Measurements from ENCODE around the gene RABGEF1.
"Not testable (repeated sequence)": the region's sequence is repeated elsewhere in the genome, so short reads cannot be mapped to it uniquely, and the experiment has no call there.

Gene RABGEF1

DNA sequence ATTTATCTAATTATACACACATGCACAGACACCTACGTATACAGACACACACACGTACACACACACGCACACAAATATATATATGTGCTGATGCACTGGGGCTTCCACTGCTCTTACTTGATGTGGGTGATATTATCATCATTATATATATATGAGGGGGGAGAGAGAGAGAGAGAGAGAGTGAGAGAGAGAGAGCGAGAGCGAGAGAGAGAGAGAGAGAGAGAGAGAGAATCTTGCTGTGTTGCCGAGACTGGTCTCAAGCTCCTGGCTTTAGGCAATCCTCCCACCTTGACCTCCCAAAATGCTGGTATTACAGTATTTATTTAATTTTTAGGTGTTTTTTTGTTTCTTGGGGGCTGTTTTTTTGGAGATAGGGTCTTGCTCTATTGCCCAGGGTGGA is 3.6 kb upstream of the RABGEF1 start:
- DNase-seq = no peak

DNA sequence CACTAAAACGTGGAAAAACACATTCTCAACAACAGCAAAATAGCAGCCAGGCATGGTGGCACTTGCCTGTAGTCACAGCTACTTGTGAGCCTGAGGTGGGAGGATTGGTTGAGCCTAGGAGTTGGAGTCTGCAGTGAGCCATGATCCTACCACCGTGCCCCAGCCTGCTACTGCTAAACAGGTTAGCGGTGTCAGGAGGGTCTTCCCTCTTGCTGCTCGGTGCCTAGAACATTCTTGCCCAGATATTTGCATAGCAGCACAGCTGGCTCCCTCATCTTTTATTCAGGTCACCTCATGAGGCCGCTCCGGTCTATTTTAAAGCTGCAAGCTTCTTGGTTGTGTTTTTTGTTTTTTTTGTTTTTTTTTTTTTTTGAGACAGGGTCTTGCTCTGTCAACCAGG is 2.9 kb upstream of the RABGEF1 start:
- DNase-seq = no peak

DNA sequence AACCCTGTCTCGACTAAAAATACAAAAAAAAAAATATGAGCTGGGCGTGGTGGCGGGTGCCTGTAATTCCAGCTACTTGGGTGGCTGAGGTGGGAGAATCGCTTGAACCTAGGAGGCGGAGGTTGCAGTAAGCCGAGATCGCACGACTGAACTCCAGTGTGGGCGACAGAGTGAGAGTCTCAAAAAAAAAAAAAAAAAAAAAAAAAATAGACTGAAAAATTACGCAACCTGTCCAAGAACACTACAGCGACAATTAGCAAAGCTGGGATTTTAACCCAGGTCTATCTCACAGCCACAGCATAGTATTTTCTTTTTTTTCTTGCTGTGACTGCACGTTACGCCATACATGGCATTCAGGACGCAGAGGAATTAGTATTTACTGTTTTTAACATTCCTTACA is 1.1 kb upstream of the RABGEF1 start:
- no peak for DNase-seq

DNA sequence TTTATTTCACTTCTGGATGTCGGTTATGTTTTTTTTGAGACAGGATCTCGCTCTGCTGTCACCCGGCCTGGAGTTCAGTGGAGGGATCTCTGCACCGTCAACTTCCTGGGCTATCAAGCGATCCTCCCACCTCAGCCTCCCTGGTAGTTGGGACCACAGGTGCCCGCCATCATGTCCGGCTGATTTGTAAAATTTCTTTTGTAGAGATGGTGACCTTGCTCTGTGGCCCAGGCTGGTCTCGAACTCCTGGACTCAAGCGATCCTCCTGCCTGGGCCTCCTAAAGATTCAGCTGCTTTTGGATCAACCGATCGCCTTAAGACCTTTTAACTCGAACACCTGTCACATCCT is 606 bp upstream of the RABGEF1 start:
- no peak for DNase-seq

DNA sequence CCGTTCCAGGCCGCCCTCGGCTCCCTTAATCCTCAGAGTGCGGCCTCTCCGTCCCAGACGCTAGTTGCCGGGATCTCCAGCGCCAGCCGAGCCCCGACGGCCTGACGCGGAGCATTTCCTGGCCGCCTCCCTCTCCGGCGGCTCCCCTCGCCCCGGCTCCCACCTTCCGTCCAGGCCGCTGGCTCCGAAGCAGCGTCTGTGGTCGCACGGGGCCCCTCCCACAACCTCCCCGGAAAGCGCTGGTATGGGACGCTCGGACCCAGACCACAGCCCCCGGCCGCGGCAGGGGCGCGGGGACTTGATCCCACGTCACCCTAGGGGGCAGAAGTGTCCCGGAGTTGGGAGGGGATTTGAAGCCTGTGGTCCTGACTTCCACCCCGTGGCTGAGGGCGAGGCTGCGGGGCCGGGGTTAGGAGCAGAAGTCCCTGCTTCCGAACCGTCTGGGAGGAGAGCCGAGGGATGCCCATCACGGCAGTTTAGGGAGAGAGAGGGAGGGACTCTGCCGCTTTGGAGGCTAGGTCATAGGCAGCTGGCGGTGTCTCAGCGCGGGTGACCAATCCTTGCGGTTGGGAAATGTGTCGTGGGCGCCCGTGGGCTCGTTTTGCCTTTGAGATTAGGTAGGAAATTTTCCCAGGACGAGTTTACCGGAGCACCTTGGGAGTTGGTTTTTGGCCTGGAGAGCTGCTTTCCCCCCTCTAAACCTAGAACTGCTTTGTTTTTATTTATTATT is 612 bp downstream of the RABGEF1 start:
- DNase-seq = not testable (repeated sequence)

DNA sequence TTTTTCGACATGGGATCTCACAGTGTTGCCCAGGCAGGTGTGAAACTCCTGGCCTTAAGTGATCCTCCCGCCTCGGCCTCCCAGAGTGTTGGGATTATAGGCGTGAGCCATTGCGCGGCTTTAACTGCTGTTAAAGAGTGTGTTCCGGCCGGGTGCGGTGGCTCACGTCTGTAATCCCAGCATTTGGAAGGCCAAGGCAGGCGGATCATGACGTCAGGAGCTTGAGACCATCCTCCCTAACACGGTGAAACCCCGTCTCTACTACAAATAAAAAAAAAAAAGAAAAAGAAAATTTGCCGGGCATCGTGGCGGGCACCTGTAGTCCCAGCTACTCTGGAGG is 1.1 kb downstream of the RABGEF1 start:
- DNase-seq = no peak

DNA sequence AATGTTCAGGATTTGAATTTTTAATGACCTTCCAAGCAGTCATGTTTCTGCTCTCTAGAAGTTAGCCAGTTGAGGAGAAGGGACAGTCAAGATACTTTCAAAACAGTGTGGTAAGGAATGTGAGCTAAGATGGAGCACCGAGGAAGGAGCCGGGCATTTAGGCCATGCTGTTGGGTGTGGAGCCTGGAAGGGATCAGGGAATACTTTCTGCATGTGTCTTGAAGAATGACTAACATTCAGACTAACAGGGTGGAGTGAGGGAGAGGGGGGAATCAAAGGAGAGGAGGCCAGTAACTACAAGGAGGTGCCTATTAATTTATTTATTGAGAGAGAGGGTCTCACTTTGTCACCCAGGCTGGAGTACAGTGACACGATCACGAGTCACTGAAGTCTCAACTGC is 1.8 kb downstream of the RABGEF1 start:
- not testable (repeated sequence) for DNase-seq

DNA sequence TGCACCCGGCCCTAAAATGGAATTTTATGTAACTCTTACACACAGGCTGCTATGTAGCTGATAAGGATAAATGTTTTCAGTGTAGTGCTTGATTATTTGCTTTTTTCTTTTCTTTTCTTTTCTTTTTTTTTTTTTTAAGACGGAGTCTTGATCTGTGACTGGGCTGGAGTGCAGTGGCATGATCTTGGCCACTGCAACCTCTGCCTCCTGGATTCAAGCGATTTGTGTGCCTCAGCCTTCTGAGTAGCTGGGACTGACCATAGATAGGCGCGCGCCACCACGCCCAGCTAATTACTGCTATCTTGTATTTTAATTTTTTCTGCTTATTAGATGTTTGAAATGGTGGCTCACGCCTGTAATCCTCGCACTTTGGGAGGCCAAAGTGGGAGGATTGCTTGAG is 3.4 kb downstream of the RABGEF1 start:
- DNase-seq = no peak

DNA sequence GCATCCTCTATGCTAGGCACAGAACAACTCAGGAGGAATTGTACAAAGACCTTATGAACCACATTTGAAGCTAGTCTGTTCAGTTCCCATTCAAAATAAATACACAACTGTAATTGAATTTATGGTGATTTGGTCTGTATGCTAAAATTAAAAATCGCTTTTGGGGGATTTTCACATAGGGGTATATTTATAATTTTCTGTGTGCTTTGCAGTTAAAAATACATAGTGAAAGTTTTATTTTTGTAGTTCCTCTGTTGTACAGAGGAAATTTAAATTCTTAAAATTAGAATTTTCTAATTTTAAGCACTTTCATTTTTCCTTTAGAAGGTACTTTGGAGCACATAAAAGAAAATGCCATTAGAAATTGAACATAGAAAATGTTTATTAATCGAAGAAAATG is 6.9 kb downstream of the RABGEF1 start:
- no peak for DNase-seq

DNA sequence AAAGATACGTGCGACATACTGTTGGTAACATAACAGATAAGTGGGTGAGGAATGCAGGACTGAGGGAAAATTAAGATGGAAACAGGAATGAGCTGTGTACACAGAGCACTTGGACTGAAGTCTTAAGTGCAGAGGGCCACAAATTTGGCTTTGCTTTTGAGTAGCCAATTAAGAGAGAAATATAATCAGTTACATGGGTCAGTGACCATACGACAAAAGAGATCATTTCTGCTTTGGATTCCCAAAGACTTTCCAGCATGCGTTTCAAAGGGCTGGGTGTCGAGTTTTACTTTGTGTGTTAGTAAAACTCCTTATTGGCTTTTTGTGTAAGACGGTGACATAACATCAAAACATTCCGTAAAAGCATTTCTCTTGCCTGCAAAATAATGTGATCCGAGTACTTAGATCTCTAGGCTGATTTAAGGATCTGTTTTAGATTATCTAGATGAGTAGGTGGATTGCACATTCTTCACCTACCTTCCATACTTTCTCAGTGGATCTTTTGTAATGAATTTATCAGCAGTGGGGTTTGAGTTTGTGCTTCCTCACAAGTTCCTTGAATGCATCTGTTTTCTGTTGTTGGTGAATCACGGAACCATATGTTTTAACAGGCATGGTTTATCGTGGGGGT is 7.5 kb downstream of the RABGEF1 start:
- DNase-seq = no peak

DNA sequence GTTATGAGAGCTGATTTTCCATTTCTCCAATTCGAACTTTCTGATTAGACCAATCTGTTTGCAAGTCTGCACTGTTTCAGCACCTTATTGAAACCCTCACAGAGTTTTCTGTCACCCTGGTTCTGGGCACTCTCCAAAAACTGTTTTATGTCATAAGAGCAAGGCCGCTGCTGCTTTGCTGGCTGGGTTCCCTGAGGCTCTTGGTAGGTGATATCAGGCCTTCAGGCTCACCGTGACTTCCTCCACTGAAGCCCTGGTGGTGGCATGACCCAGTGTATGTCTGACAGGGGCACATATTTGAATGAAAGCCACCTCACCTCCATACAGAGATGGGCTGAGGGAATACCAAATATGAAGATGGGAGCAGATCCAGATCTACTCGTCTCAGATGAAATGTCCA is 8.3 kb downstream of the RABGEF1 start:
- no peak for DNase-seq

DNA sequence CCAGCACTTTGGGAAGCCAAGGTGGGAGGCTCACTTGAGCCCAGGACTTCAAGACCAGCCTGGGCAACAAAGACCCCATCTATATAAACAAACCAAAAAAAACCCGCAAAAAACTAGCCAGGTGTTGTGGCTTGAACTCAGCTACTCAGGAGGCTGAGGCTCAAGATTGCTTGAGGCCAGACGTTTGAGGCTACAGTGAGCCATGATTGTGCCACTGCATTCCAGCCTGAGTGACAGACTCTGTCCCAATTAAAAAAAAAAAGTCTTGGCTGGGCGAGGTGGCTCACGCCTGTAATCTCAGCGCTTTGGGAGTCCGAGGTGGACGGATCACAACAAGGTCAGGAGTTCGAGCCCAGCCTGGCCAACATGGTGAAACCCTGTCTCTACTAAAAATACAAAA is 11.4 kb downstream of the RABGEF1 start:
- no peak for DNase-seq

DNA sequence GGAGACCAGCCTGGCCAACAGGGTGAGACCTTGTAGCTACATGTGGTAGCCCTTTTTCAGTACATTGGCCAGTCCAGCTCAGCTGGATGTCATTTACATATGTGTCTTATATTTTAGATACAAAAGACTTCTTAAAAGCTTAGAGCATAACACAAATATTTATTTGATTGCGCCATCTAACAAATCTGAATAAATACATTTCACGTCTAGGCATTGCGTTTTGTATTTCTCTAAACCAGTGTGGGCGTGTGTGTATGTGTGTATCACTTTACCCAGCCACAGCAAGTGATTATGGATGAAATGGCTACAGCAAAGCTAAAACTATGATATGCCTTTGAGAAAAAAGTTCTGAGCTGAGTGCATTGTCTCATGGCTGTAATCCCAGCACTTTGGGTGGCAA is 14.0 kb downstream of the RABGEF1 start:
- DNase-seq = no peak

DNA sequence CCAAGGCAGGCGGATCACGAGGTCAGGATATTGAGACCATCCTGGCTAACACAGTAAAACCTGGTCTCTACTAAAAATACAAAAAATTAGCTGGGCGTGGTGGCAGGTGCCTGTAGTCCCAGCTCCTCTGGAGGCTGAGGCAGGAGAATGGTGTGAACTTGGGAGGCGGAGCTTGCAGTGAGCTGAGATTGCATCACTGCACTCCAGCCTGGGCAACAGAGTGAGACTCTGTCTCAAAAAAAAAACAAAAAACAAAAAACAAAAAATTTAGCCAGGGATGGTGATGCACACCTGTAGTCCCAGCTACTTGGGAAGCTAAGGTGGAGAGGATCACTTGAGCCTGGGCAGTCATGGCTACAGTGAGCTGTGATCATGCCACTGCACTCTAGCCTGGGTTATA is 14.5 kb downstream of the RABGEF1 start:
- not testable (repeated sequence) for DNase-seq

DNA sequence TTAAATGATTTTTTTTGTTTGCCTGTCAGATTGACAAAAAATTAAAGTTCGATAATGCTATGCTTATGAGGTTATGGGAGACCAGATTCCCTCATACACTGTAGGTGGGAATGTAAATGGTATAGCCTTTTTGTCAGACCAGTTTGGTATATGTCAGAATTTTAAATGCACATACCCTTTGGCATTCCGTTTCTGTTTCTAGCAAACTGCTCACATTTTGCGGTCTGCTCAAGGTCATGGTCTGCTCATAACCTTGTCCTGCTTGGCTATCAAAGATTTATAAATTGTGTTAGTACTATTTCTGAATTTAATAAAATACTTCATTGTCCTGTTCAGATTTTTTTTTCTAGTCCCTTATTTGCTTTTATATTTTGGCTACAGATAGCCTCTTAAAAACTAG is 15.7 kb downstream of the RABGEF1 start:
- DNase-seq = not testable (repeated sequence)

DNA sequence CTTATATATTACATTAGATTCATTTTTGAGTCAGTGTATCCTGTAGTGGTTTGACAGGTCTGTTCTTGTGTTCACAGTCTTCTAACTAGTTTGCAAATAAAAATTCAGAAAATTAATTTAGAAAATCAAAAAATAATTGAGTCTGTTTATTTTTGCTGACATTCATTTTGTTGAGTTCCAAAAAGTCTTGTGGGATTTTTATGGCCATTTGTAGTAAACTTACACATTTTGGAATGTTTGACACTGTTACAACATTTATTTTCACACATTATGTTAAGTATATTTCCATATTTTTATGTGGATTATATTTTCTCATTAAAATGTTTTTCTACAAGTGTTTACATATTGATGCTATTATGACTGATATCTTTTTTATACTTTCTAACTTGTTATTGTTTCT is 16.4 kb downstream of the RABGEF1 start:
- DNase-seq = no peak

DNA sequence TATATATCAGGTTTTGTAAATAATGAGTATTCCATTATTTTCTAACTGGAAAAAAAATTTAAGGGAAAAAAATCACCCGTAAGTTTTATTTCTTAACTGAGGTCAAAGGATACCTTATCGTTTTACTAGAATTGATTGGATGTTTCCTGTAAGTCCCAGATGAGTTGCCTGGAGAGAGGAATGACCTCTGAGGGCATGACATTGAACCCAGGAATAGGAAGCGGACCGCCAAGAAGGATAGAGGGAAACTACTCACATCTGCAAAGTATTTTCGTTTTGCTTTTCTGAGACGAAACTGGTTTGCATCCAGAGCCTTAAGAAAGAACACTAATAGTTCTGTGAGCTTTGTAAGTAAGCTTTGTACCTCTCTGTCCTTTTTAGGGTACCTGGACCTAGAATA is 17.4 kb downstream of the RABGEF1 start:
- DNase-seq = no peak

DNA sequence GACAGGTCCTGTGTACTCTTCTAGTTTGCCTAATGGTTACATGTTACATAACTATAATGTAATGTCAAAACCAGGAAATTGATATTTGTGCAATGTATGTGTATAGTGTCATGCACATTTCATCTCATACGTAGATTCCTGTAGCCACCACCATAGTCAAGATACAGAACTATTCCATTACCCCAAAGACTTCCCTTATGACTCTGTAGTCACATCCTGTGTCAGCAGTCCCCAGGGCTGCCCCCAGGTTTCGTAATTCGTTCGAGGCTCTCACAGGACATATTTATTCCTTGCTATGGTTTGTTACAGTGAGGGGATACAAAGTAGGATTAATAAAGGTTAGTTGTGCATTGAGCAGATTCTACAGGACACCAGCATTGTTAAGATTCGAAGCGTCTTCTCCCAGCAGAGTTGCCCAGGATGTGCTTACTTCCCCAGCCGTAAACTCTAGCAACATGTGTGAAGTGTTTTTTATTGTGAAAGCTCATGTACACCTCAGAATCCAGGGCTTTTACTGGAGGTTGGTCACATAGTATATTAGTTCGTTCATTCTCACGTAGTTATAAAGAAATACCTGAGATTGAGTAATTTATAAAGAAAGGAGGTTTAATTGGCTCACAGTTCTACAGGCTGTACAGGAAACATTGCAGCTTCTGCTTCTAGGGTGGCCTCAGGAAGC is 18.6 kb downstream of the RABGEF1 start:
- no peak for DNase-seq

DNA sequence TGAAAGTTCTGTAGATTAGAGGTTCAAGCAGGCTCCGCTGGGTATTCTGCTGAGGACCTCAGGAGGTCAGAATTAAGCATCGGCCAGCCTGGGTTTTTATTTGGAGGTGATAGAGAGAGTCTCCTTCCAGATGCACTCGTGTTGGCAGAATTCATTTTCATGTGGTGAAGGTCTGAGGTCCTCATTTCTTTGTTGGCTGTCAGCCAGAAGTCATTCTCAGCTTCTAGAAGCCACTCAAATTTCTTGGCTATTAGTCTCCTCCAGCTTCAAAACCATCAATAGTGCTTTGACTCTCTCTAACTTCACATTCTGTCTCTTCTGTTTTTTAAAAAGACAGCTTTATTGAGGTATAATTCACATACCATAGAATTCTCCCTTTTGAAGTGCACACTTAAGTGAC is 22.6 kb downstream of the RABGEF1 start:
- not testable (repeated sequence) for DNase-seq

DNA sequence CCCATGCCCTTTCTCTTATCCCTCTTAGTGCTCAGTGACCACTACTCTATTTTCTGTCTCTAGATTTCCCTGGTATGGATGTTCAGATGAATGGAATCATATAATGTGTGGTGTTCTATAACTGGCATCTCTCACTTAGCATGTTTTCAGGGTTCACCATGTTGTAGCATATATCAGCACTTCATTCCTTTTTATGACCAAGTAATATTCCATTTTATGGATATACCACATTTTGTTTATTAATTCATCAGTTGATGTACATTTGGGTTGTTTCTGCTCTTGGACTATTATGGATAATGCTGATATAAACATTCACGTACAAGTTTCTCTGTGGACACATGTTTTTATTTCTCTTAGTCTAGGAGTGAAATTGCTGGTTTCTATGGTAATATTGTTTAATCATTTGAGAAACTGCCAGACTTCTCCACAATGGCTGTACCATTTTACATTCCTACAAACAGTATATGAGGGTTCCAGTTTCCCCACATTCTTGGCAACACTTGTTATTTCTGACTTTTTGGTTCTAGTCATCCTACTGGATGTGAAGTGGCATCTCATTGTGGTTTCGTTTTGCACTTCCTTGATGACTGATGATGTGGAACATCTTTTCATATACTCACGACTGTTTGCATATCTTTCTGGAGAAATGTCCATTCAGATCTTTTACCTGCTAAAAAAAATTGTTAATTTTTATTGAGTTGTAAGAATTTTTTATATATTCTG is 23.3 kb downstream of the RABGEF1 start:
- not testable (repeated sequence) for DNase-seq

DNA sequence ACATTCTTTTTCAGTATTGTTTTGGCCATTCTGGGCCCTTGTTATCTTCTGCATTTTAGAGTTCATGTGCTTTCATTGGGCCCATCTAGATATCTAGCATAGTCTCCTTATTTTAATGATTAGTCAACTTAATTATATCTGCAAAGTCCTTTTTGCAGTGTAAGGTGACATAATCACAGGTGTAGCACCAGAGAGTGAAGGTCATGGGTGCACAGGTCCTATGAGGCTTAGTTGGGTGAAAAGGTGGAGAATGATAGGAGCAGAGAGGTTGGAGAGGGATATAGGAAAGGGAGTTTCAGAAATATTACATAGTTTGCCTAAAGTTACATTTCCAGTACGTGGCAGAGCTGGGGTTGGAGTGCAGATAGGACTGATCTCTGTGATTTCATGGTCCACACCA is 24.4 kb downstream of the RABGEF1 start:
- DNase-seq = not testable (repeated sequence)

DNA sequence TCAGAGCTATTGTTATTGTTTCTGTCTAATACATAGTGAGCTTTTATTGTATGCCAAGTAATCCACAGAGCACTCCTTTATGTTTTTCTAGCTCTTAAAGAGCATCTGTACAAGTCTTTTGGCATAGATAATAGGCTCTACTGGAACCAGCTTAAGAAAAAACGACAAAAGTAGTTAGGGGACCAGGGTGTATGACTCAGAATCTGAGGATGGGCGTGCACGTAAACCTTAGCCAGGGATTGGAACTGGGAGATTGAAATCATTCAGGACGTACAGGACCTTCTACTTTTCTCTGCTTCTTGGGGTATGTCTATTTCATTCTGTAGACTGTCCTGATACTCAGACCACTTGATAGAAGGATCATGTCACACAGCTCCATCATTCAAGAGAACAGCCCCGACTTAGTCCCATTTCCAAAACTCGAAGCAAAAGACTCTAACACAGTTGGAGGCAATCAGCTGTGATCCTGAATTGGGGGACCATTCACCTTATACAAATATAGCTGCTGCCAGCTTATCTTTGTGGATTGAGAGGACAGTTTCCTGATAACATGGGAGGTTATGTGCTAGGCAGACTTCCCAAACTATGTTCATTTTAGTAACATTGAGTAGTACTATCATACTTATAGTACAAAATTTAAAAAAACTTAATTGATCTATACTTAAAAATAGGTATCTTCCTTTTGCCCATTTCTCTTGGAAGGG is 24.9 kb downstream of the RABGEF1 start:
- DNase-seq = not testable (repeated sequence)

DNA sequence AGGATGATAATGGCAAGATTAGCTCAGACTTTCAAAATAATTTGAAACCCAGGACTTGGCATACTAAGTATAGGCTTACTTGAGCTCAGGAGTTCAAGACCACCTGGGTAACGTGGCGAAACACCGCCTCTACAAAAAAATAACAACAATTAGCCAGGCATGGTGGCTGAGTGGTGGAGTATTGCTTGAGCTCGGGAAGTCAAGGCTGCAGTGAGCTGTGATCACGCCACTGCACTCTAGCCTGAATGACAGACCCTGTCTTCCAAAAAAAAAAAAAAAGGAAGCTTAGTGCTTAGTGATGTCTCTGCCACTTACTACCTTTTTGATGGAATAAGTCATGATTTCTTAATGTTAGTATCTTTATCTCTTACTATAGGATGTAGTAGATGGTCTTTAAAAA is 25.5 kb downstream of the RABGEF1 start:
- no peak for DNase-seq
